ENCODE data around the gene EGF.
"Not testable (repeated sequence)": the region's sequence is repeated elsewhere in the genome, so short reads cannot be mapped to it uniquely, and the experiment has no call there.

Gene EGF

DNA sequence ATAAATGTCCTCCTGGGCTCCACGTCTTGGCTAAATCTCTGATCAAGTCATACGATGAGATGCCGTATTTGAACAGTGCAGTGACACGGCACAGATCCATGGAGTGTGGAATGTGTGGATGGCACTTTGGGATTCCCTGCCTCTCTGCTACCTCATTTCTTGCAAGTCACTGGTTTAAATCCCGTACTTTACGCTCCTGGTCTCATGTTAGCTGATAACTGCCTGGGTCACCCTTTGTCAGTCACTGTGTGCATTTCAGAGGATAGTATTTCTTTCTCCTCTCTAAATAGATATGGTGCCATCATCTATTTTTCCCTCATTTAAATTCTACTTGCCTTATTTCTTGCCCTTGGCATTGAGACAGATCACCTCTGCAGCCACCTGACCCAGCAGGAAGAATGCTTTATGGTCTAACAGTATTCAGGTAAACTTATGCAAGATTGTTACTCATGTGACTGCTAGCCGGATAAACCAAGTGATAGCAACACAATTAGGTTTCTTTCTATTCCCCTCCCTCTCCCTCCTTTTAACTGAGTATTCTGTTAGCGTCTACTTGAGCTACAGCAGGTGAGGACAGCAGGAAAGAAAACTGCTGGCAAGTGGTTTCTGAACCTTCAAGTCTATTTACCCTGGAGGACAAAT is 2.8 kb downstream of the EGF start:
- DNase-seq: no peak

DNA sequence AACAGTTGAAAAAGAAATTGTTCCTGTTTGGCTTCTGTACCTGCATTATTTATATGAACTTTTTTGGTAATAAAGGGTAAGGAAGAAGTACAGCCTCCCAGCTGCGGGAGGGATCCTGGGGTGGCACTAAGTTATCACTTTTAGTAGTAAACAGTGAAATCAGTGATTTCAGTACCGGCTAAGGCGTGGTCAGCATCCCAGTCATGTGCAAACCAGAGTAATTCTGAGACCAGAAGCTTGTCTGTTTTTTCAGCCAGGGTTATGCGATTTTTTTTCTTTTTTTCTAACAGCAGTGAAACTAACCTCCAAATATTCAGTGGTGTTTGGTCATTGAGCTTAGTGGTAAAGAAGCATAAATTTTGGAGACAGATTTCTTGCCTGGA is 3.3 kb downstream of the EGF start:
- no peak for DNase-seq

DNA sequence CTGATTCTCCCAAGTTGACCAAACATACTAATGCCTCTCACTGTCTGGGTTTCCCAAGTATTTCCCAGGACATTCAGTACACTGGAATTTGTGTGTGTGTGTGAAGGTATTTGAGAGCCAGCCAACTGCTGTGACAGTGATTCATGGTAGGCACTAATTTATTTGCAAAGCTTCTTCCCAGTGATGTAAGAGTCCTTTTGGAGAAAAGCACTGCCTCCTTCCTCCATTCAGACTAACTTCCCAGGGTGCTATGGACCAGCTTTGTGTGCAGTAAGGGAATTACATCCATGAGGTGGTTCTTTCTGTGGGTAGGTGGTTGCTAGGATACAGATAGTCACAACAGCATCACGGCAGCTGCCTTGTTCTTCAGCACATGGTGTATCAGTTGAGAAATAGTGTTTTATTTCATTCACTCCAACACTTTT is 8.7 kb downstream of the EGF start:
- DNase-seq: no peak

DNA sequence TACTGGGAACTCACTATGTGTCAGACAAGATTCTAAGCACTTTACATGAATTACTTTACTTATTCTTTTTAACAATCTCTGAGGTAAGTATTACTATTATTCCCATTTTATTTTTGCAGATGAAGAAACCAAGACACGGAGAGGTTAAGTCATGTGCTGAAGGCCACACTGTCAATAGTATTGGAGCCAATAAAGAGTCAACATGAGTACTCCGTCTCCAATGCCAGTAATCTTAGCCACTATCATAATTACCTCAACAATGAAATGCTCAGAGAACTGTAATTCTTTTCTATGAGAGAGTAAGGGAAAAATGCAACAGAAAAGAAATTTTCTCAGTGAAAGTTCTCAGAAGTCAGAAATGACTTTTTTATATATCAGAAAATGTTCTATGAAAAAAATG is 12.7 kb downstream of the EGF start:
- DNase-seq: no peak

DNA sequence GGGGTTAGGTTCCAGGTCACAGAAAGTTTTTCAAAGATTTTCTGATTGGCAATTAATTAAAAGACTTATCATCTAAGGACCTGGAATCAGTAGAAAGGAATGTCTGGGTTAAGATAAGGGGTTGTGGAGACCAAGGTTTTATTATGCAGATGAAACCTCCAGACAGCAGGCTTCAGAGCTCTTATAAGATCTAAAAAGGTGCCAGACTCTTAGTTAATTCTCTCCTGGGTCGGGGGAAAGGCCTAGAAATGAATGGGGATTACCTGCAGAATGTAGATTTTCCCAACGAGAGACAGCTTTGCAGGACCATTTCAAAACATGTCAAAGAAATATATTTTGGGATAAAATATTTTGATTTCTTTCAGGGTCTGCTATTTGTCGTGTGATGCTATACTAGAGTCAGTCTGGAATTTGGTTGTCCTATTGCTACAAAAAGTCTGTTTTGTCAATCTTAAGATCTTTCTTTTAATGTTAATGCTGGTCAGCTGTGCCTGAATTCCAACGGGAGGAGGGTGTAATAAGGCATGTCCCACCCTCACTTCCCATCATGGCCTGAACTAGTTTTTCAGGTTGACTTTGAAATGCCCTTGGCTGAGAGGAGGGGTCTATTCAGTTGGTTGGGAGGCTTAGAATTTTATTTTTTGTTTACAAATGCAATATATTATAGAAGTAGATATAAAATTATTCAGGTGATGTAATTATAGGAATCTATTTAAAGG is 15.8 kb downstream of the EGF start:
- no peak for DNase-seq

DNA sequence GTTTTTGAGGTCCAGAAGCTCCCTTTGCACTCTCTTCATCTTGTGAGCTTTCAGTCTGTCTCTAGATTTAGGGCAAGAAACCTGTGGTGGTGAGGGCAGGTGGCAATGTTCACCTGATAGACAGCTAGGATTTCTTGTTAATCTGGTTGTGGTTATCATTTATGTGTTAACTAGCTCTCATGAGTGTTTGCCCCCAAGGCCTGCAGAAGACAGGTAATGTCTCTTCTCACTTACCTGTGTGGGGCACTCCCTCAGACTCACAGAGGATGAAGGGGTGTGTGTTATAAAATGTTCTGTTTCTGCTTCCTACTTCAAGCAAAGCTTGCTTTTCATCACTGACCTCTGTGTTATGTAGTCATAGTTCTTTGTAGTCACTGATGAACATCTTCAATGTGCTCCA is 17.8 kb downstream of the EGF start:
- DNase-seq: no peak

DNA sequence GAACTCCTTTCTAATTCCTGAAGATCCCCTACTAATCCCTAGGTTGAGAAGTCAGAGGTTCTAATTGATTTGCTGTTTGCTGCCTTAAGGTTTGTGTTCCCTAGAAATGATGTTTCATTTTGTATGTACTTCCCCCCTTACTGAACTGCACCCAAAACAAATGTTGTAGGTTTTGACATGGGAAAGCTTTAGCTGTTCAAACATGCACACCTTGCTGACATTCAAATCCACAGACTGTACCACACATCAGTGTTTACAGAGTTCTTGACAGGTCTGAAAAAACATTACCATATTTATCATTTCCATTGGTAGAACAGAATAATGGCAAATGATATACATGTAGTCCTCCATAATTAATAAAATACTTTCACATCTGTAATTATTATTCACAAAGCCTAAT is 18.2 kb downstream of the EGF start:
- DNase-seq: no peak

DNA sequence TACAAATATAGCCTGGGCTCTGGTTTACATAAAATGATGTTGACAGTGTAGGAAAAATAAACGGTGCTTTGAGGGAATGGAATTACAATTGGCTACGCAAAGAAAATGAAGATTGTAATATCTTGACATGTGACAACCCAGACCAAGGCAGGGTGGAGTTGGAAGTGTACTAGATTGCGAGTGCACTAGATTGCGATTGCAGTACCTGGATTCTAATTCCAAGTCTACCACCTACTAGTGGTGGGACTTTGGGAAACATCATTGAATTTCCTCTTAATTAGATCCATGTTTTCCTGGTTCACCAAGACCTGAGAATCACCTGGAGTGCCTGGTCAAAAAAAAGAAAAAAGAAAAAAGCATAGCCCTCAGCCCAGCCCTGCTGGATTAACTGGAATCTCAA is 18.6 kb downstream of the EGF start:
- DNase-seq: no peak

DNA sequence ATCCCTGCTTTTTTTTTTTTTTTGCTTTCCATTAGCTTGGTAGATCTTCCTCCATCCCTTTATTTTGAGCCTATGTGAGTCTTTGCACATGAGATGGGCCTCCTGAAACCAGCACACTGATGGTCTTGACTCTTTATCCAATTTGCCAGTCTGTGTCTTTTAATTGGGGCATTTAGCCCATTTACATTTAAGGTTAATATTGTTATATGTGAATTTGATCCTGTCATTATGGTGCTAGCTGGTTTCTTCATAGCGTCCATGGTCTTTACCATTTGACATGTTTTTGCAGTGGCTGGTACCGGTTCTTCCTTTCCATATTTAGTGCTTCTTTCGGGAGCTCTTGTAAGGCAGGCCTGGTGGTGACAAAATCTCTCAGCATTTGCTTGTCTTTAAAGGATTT is 24.7 kb downstream of the EGF start:
- not testable (repeated sequence) for DNase-seq

DNA sequence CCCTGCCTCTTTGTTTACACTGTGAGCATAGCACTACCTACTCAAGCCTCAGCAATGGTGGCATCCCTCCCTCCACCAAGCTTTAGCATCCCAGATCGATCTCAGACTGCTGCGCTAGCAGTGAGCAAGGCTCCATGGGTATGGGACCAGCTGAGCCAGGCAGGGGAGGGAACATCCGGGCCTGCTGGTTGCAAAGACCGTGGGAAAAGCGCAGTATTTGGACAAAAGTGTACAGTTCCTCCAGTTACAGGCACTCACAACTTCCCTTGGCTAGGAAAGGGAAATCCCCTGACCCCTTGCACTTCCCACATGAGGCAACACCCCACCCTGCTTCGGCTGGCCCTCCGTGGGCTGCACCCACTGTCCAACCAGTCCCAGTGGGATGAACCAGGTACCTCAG is 26.5 kb downstream of the EGF start:
- DNase-seq: no peak

DNA sequence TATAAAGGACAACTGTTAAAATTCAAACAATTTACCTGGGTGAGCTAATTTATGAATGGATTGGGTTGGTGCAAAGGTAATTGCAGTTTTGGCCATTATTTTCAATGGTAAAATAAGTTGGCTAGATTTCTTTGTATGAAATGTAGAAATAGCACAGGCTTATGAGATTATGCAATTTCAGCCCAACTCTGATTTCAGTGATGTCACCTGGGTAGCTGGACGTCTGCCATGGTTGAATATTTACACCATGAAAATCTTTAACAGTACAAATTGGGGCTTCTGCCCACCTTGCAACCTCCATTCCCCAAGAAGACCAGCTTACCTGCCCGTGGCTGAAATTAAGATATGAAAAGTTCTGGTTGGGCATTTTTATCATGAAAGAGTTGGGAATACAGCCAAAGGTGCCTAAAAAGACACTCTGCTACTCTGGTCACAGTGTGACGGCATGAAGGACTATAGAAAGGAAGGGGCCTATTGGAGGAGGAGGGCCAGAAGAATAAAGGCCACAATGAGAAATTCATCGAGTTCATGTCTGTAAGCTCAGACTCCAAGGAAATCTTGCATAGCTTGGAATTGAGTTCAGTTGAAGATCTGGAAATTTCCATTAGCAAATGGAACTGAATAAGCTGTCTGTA is 29.7 kb downstream of the EGF start:
- no peak for DNase-seq

DNA sequence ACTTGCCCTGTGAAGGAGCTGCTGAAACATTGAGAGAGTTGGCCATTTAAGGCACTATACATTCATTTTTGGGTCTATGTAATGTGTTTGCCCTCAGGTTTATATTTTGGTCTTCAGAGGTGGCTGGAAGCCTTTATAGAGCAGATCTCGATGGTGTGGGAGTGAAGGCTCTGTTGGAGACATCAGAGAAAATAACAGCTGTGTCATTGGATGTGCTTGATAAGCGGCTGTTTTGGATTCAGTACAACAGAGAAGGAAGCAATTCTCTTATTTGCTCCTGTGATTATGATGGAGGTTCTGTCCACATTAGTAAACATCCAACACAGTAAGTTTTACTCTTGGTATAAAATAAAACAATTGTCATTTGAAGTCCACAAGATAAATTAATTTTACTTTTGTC is 31.1 kb downstream of the EGF start:
- no peak for DNase-seq

DNA sequence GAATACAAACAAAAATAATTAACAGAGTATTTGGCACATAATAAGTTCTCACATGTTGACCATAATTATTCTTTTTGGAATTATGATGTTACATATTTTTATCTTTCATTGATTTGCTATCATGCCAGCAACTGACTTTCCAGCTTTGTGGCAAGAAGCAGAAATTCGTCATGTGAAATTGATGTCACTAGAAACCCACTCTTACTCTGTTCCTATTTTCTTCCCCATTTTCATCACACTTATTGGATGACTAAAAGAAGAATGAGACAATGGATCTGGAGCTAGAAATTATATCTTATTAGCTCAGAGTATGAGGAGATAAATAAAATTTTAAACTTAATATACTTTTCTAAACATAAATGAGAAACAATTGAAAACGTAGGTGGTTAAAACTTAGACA is 31.9 kb downstream of the EGF start:
- DNase-seq: no peak

DNA sequence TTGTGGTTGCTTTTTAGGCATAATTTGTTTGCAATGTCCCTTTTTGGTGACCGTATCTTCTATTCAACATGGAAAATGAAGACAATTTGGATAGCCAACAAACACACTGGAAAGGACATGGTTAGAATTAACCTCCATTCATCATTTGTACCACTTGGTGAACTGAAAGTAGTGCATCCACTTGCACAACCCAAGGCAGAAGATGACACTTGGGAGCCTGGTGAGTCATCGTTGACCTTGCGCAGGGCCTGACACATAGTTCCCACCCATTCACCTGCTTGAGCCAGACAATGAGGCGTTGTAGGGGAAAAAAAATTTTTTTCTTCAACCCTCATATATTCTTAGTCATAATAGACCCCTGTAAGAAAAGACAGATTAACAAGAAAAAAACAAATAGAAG is 32.4 kb downstream of the EGF start:
- DNase-seq: no peak

DNA sequence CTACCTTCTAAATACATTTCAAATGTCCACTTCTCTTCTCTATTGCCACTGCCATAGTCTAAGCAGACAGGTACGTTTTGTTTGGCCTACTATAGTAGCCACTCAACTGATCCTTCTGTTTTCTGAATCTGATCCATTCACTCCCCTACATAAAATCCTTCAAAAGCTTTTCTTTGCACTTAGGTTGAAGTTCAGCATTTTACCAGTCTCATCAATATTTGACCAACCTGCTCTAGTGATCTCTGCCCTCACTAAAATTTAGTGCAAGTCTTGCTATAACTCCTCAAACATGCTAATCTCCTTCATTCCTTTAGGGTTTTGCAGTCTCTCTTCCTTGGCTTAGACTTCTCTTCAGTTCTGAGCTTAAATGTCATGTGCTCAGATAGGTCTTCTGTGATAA is 33.4 kb downstream of the EGF start:
- no peak for DNase-seq

DNA sequence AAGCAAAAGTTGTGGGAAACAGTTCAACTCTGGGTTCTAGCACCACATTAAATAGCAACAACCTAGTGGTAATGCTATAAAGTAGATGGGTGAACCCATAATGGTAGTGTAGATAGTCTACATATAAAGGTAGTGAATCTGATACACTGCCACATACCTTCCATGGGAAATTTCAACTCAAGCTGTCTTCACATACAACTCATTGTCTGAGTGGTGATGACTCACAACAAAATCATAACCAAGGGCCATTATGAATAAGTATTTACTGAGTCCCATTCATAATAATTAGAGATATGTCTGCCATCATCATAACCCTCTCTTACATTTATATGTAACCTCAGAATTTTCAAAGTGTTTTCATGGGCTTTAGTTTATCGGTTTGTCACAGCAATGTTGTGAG is 34.8 kb downstream of the EGF start:
- no peak for DNase-seq

DNA sequence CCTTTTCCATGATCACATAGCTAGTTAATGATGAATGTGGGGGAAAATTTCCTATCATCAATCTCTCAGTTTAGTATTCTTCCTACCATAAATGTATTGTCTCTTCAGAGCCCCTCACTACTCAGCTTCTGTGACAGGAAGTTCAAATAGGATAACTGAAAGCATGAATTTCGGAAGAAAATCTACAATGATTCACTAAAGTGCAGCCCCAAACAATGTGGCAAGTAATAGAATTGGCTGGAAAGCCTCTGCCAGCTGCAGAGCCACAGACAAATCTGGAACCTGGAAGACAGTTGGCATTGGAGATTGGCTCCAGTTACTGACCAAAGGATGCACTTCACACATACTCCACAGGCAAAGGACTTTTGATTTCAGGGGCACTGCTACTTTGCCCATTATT is 35.2 kb downstream of the EGF start:
- no peak for DNase-seq

DNA sequence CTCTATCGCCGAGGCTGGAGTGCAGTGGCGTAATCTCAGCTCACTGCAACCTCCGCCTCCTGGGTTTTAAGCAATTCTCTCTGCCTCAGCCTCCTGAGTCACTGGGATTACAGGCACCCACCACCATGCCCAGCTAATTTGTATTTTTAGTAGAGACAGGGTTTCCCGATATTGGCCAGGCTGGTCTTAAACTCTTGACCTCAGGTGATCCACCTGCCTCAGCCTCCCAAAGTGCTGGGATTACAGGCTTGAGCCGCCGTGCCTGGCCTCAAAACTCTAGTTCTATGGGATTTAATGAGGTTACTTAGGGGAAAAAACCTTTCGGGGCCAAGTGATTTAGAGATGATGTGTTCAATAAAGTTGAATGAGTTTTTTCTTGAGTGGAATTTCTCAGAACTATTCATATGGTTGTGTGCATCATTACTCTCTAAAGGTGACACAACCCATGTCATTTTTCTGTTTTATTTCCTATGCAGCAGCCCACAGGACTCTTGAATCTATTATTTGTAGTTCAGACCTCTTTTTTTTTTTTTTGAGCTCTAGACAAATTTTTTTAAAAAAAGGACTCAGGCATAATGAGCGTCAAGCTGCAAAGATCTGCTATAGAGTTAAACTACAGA is 36.5 kb downstream of the EGF start:
- DNase-seq: not testable (repeated sequence)

DNA sequence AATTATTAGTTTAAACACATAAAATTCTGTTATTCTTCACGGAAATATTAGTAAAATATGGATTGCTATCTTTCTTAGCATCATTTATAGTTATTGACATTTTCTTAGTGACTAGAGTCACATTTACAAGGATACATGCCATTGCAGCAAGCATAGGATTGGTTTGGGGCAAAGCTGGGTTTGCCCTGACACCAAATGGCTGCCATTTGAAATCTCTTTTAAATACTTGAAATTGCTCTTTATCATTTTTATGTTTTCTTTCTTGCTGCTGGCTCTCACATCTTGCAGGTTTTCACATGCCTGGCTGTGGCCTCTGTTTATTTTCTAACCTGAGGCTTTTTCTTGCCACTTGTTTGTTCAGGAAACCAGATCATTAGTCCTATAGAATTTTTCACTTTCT is 39.9 kb downstream of the EGF start:
- no peak for DNase-seq

DNA sequence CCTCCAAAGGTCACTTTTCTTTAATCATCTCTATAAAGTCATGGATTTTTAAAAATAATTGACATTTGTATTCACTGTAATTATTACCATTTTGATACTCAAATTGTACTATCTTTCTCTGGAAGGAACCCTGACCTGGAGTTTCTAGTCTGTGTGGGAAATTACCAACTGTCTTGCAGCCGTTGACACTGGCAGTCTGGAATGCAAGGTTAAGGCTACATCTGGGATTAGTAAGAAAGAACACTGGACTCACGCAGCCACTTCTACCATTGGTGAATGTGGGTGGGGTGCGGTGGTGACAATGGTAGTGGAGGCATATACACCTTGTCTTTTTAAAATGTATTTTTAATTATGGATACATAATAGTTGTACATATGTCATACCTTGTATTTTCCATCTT is 40.9 kb downstream of the EGF start:
- no peak for DNase-seq

DNA sequence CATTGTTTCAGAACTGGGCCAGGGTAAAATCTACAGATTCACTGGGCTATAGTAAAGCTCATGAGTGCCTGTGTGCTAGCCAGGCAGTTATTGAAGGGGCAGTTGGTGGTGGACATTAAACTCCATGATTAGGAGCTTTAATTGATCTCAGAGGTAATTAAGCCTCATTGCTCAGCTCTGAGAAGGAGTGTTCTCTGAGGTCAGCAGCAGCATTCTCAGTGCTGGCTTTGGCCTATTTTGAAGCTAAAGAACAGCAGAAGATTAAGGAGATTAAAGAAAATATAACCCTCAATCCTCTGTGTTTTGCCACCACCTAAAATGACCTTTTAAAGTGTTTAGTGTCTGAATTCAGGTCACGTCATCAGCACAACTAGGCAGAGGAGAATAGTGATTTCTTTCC is 42.5 kb downstream of the EGF start:
- DNase-seq: no peak

DNA sequence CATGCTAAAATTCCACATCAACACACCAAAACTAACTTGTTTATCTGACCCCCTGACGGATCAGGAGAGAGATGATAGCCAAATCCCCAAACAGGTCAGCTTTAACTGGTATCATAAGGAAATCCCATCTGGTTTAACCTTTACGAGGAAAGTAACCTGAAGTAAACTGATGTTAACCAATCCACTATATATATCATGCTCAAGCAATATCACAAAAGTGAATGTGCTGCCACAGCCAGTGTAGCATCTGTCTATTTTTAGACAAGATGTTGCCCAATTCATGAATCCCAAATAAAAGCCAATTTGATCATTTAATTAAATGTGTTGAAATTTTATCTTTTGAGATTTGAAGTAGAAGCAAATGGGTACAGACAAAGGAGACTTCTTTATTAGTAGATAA is 44.5 kb downstream of the EGF start:
- no peak for DNase-seq

DNA sequence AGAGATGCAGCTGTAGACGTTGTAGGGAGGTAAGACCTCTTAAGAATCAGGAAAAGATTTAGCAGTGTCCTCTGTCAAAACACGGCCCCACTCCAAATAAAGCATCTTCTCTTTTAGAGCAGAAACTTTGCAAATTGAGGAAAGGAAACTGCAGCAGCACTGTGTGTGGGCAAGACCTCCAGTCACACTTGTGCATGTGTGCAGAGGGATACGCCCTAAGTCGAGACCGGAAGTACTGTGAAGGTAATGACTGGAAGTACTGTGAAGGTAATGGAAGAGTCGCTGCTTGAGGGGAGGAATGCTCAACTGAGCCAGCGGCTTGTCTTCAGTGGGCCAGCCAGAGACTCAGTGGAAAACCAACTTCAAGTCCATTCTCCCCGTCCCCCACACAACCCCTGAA is 46.5 kb downstream of the EGF start:
- no peak for DNase-seq

DNA sequence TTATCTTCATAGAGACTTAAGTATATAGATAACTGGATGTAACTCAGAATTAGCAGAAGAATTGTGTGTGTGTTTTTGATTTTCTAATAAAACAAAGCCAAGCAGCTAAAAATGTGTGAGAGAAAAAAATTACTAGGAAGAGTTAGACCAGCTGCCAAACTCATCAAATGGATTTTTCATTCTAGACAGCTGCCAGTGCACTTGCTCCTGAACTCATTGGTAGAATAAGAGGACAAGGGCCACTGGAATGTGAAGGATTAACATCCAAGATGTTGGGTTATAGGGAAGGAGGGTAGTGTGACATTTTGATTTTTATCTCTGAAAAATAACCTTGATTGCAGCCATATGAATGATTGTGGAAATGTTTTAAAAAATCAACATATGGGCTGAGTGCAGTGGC is 49.7 kb downstream of the EGF start:
- no peak for DNase-seq

Measured in cerebellar nuclear complex (tissue), 1 donor.